Neural cell (in vitro differentiated cells): ENCODE data around the gene PTPRF.

Experiments used
- CTCF ChIP-seq: fragments of 450-650 bp; IDR thresholded peaks from 2 replicates; pipeline ENCODE4 v1.5.1; 2014; ENCODE audit warnings: antibody characterized with exemption, mild to moderate bottlenecking, moderate library complexity; ENCODE audit not compliant: poor library complexity, severe bottlenecking
- EP300 ChIP-seq: fragments of 450-650 bp; conservative IDR thresholded peaks from 2 replicates; pipeline ENCODE4 v1.6.1; 2014; ENCODE audit warnings: antibody characterized with exemption, mild to moderate bottlenecking, moderate library complexity; ENCODE audit not compliant: poor library complexity, severe bottlenecking
- EZH2 ChIP-seq: fragments of 200-600, 300-800 bp; shearing (Covaris generic), sonication (generic); IDR thresholded peaks from 2 replicates; pipeline ENCODE4 v1.6.1; 2014; ENCODE audit warnings: antibody characterized with exemption, low read length, borderline replicate concordance, mild to moderate bottlenecking; ENCODE audit not compliant: insufficient read depth, poor library complexity, severe bottlenecking
- SMC3 ChIP-seq: fragments of 450-650 bp; conservative IDR thresholded peaks from 2 replicates; pipeline ENCODE4 v1.6.1; 2014; ENCODE audit warnings: antibody characterized with exemption, mild to moderate bottlenecking, moderate library complexity; ENCODE audit not compliant: poor library complexity
- TAF1 ChIP-seq: IDR thresholded peaks from 2 replicates; pipeline ENCODE4 v1.6.1; 2012; ENCODE audit warnings: low read depth

GRCh38 chr1:43596579-43596978 lies 65.9 kb downstream of the PTPRF start:
- TF ChIP-seq CTCF = no peak
- TF ChIP-seq TAF1 = no peak
- no peak for TF ChIP-seq EZH2
- TF ChIP-seq EP300 = no peak
- TF ChIP-seq SMC3 = no peak
